HL-60 (cell line): ENCODE results near the gene HSP90B1.

Experiments
- DNase-seq, 2 experiments: peaks; one replicate each; pipeline ENCODE4 v3.0.0-alpha.2; 2010 to 2020; ENCODE audit warnings: low read depth in 1 of 2, low spot score in 1 of 2
- H3K27ac ChIP-seq: fragments of 250-450 bp; sonication (Bioruptor Pico); replicated peaks from 2 replicates; pipeline ENCODE4 v1.5.1; 2020; ENCODE audit warnings: mild to moderate bottlenecking, moderate library complexity
- H3K27me3 ChIP-seq: fragments of 250-450 bp; sonication (Bioruptor Pico); 2 replicates; pipeline ENCODE4 v1.5.1; 2021; ENCODE audit warnings: mild to moderate bottlenecking, moderate library complexity; ENCODE audit not compliant: insufficient read depth, poor library complexity, severe bottlenecking
- H3K4me3 ChIP-seq: replicated peaks from 2 replicates; pipeline ENCODE4 v1.5.1; 2011; ENCODE audit warnings: mild to moderate bottlenecking, control low read depth, low read length; ENCODE audit not compliant: insufficient read depth
- CTCF ChIP-seq: IDR thresholded peaks from one replicate; pipeline ENCODE4 v1.5.1; 2011; ENCODE audit warnings: low read length, control low read depth, inconsistent platforms; ENCODE audit not compliant: insufficient read depth
- GABPA ChIP-seq: IDR thresholded peaks from 2 replicates; pipeline ENCODE4 v1.6.1; 2012; ENCODE audit warnings: low read depth
- POLR2AphosphoS5 ChIP-seq: IDR thresholded peaks from 2 replicates; pipeline ENCODE4 v1.6.1; 2012; ENCODE audit warnings: low read depth
- REST ChIP-seq: IDR thresholded peaks from 2 replicates; pipeline ENCODE4 v1.6.1; 2012; ENCODE audit warnings: low read depth; ENCODE audit not compliant: insufficient replicate concordance
- SPI1 ChIP-seq: IDR thresholded peaks from 2 replicates; pipeline ENCODE4 v1.6.1; 2012; ENCODE audit warnings: low read depth, mild to moderate bottlenecking, borderline replicate concordance

HSP90B1 gene

GRCh38 chr12:103887738-103888137, 42.5 kb upstream of the HSP90B1 start:
- no peaks in the 10 kb centered on the region for H3K27me3 ChIP-seq
- DNase-seq: no peak
- no peak for TF ChIP-seq POLR2AphosphoS5
- no peak overlapping the region for H3K27ac ChIP-seq
- H3K4me3 ChIP-seq: no peak overlapping the region

DNA sequence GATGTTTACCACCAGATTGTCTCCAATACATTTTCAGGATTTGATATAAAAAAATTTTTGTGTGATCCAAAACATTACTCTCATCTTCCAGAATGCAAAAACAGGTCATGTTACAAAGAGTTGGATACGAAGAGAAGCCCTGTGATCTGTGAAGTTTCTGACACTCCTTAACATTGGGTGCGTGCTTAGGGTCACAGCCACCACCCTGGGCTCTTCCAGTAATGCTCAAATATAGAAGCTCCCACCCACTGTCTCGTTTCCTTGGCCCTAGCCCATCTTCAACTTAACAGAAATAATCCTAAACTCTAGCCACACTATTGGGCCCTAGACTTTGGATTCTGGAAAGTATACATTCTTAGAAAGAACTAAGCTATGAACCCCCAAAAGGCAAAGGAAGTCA, 32.9 kb upstream of the HSP90B1 start:
- Histone ChIP-seq H3K27ac (no peak overlapping the region), H3K4me3 (no peak overlapping the region), H3K27me3 (no peaks in the 10 kb centered on the region)
- no peak for TF ChIP-seq GABPA
- no peak for TF ChIP-seq CTCF
- TF ChIP-seq POLR2AphosphoS5: no peak
- no peak for DNase-seq

- no peak for DNase-seq
- TF ChIP-seq GABPA: no peak
- TF ChIP-seq CTCF: no peak
- TF ChIP-seq REST: no peak
- TF ChIP-seq POLR2AphosphoS5: no peak
- no peak for TF ChIP-seq SPI1
- H3K27me3 ChIP-seq: no peaks in the 10 kb centered on the region
- H3K4me3 ChIP-seq: no peak overlapping the region
- H3K27ac ChIP-seq: no peak overlapping the region
Measured at GRCh38 chr12:103901518-103902173, 28.6 kb upstream of the HSP90B1 start.

DNA sequence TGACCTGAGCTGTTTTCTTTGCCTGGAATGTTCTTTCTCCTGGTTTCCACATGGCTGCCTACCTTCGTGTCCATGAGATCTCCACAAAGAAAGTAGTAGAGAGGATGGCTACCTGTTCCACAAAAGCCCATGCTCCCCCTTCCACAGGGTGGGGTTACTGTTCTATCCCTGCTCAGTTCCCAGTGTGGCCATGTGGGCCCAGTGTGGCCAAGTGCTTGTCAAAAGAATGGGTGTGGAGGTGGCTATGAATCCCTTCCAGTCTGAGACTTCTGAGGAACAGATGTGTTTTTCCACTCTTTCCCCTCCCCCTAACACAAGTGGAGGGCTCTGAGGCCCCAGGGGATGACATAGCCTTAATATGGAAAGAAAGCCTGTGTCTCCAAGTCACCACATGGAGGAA, 26.2 kb upstream of the HSP90B1 start:
- TF ChIP-seq GABPA (no peak), SPI1 (no peak), REST (no peak), CTCF (no peak), POLR2AphosphoS5 (no peak)
- H3K27ac ChIP-seq: no peak overlapping the region
- H3K27me3 ChIP-seq: no peaks in the 10 kb centered on the region
- no peak for DNase-seq
- no peak overlapping the region for H3K4me3 ChIP-seq
